ENCODE data around the gene RBM47. TPM values are rescaled to one million over a fixed set of nuclear protein-coding genes. Genes with fewer than 3 reads are reported as not detected.
A peak's percentile ranks its signal among the peaks of the same experiment; 100 is the strongest.

RBM47 gene
- total and polyA plus RNA-seq, 10 of the 15 experiments (the other 5 are each of a cell fraction or from before 2014, with no cell fraction given) = 7.9 to 45.0 (median 28.7) TPM

GRCh38 chr4:40672528-40673522 is 43.2 kb upstream of the RBM47 start (continued):
- TF ChIP-seq CHD4 (IDR thresholded peaks at IDR 0.05) (no peak), SREBF1 (IDR thresholded peaks at IDR 0.05; ENCODE audit: low read length) (no peak), CHD2 (IDR thresholded peaks at IDR 0.05; ENCODE audit: borderline replicate concordance, low read depth, low read length) (no peak), SMAD1 (IDR thresholded peaks at IDR 0.05; ENCODE audit: low read depth, partially characterized antibody) (peak; percentile 74), EGR1 (IDR thresholded peaks at IDR 0.05; ENCODE audit: borderline replicate concordance in 1 of 2, low read depth in 2 of 2, low read length in 2 of 2) (no peak; a peak in 1 of 3 replicates), TAF1 (IDR thresholded peaks at IDR 0.05; ENCODE audit: borderline replicate concordance, low read depth, low read length) (peak; percentile 36; the same call in 1 of the 2 replicates), POLR2AphosphoS5 (IDR thresholded peaks at IDR 0.05; ENCODE audit: low read length) (peak; percentile 67; the same call in 1 of the 2 replicates), MYC (IDR thresholded peaks at IDR 0.05; ENCODE audit: insufficient read depth, insufficient read length, insufficient replicate concordance, low read length, severe bottlenecking) (no peak), NR2C1 (IDR thresholded peaks at IDR 0.05) (no peak), CBX3 (IDR thresholded peaks at IDR 0.05; ENCODE audit: borderline replicate concordance, low read depth) (no peak), BCL11A (IDR thresholded peaks at IDR 0.05; ENCODE audit: low read depth, low read length) (peak; percentile 87), EZH2 (IDR thresholded peaks at IDR 0.05; ENCODE audit: borderline replicate concordance, control insufficient read depth, low read depth, low read length) (no peak), SKIL (IDR thresholded peaks at IDR 0.05; ENCODE audit: low read depth, poor library complexity, severe bottlenecking) (peak; percentile 92), TARDBP (IDR thresholded peaks at IDR 0.05; ENCODE audit: borderline replicate concordance) (no peak), ATF3 (IDR thresholded peaks at IDR 0.05; ENCODE audit: borderline replicate concordance, extremely low read depth, low read depth, low read length) (0 out of 2 replicates have a peak, but pooled peaks have one; percentile 5), ZSCAN29 (IDR thresholded peaks at IDR 0.05) (no peak), STAT3 (IDR thresholded peaks at IDR 0.05; ENCODE audit: low read depth, low read length) (no peak)

All from GM12878 (cell line).